Spinal cord (tissue), 10 donors: ENCODE data around the gene PLPPR3. TPM values are rescaled to one million over a fixed set of nuclear protein-coding genes. Genes with fewer than 3 reads are reported as not detected.

Source experiments
- DNase-seq, 6 donors: peaks; one replicate each; pipeline versions ENCODE4 v3.0.0 to v3.0.0-alpha.2; 2013 to 2015; ENCODE audit warnings: low spot score in 6 of 6, low read depth in 4 of 6
- H3K27ac ChIP-seq: one replicate; pipeline ENCODE4 v1.5.1; 2013; ENCODE audit warnings: low read depth, low read length, control low read depth
- H3K27me3 ChIP-seq: one replicate; pipeline ENCODE4 v1.6.1; 2013; ENCODE audit warnings: low read length; ENCODE audit not compliant: control insufficient read depth, insufficient read depth
- H3K36me3 ChIP-seq: one replicate; pipeline ENCODE4 v1.6.1; 2013; ENCODE audit warnings: low read length; ENCODE audit not compliant: control insufficient read depth, insufficient read depth
- H3K4me1 ChIP-seq: one replicate; pipeline ENCODE4 v1.6.1; 2013; ENCODE audit warnings: low read length; ENCODE audit not compliant: control insufficient read depth, insufficient read depth
- H3K4me3 ChIP-seq: one replicate; pipeline ENCODE4 v1.5.1; 2013; ENCODE audit warnings: low read depth, low read length, control low read depth
- H3K9me3 ChIP-seq: one replicate; pipeline ENCODE4 v1.6.1; 2013; ENCODE audit warnings: low read length; ENCODE audit not compliant: control insufficient read depth, insufficient read depth
- WGBS: methylation state at CpG from one replicate; pipeline ENCODE4 v1.1.5; 2013; ENCODE audit warnings: missing lambda C conversion rate; ENCODE audit not compliant: insufficient coverage; 5-methylcytosine and 5-hydroxymethylcytosine counted together
- polyA plus RNA-seq, 2 donors: library from polyadenylated mRNA; unstranded; fragments of 120-200 nt; gene quantifications; one replicate each; pipeline ENCODE4 v1.2.1, GENCODE V29; 2013; ENCODE audit not compliant: insufficient read length in 2 of 2
- total RNA-seq, 2 donors: library from RNA; depleted of rRNA in 1 of 2; stranded (reverse); fragments of 120-200 nt in 1 of 2; fragments of >200 nt in 1 of 2; gene quantifications; one replicate each; pipeline versions ENCODE4 v1.2.3 to v1.2.4, GENCODE V29; 2013 to 2014
- donor health status: healthy.

Gene PLPPR3
- total and polyA plus RNA-seq, 4 donors: 26.1 to 245 (median 115) TPM

- Histone ChIP-seq H3K27ac (no peak overlapping the region), H3K4me1 (no peaks in the 10 kb centered on the region), H3K4me3 (no peak overlapping the region), H3K9me3 (no peaks in the 10 kb centered on the region), H3K36me3 (peaks cover 95% of the 10 kb centered on the region), H3K27me3 (no peaks in the 10 kb centered on the region)
- DNase-seq: no peak
- WGBS: 78% methylated on average over 22 of the region's 30 CpGs
These were observed 11.5 kb downstream of the PLPPR3 start for GRCh38 chr19:810077-810855.

DNA sequence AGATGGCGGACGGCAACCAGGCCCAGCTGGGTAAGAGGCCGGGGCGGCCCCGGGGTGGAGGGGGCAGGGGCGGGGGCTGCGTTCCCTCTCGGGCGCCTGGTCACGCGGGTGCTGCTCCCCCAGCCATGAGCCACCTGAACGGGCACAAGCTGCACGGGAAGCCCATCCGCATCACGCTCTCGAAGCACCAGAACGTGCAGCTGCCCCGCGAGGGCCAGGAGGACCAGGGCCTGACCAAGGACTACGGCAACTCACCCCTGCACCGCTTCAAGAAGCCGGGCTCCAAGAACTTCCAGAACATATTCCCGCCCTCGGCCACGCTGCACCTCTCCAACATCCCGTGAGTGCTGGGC lies 13.4 kb downstream of the PLPPR3 start:
- Histone ChIP-seq H3K4me1 (peaks cover 5% of the 10 kb centered on the region), H3K36me3 (peaks cover 95% of the 10 kb centered on the region), H3K27me3 (no peaks in the 10 kb centered on the region), H3K4me3 (no peak overlapping the region), H3K27ac (no peak overlapping the region), H3K9me3 (no peaks in the 10 kb centered on the region)
- 90% methylated on average over 21 of the region's 26 CpGs for WGBS
- DNase-seq: no peak

GRCh38 chr19:807627-808422 lies 13.9 kb downstream of the PLPPR3 start:
- Histone ChIP-seq H3K36me3 (peaks cover 95% of the 10 kb centered on the region), H3K4me3 (no peak overlapping the region), H3K4me1 (peaks cover 11% of the 10 kb centered on the region), H3K27ac (no peak overlapping the region), H3K27me3 (no peaks in the 10 kb centered on the region), H3K9me3 (no peaks in the 10 kb centered on the region)
- WGBS: 86% methylated on average over 39 of the region's 44 CpGs
- DNase-seq: no peak

- Histone ChIP-seq H3K27ac (no peak overlapping the region), H3K9me3 (no peaks in the 10 kb centered on the region), H3K36me3 (peaks cover 100% of the 10 kb centered on the region), H3K4me1 (peaks cover 20% of the 10 kb centered on the region), H3K27me3 (no peaks in the 10 kb centered on the region), H3K4me3 (no peak overlapping the region)
- DNase-seq: no peak
- 75% methylated on average over 27 of the region's 34 CpGs for WGBS
These were observed 14.8 kb downstream of the PLPPR3 start for GRCh38 chr19:806815-807421.

DNA sequence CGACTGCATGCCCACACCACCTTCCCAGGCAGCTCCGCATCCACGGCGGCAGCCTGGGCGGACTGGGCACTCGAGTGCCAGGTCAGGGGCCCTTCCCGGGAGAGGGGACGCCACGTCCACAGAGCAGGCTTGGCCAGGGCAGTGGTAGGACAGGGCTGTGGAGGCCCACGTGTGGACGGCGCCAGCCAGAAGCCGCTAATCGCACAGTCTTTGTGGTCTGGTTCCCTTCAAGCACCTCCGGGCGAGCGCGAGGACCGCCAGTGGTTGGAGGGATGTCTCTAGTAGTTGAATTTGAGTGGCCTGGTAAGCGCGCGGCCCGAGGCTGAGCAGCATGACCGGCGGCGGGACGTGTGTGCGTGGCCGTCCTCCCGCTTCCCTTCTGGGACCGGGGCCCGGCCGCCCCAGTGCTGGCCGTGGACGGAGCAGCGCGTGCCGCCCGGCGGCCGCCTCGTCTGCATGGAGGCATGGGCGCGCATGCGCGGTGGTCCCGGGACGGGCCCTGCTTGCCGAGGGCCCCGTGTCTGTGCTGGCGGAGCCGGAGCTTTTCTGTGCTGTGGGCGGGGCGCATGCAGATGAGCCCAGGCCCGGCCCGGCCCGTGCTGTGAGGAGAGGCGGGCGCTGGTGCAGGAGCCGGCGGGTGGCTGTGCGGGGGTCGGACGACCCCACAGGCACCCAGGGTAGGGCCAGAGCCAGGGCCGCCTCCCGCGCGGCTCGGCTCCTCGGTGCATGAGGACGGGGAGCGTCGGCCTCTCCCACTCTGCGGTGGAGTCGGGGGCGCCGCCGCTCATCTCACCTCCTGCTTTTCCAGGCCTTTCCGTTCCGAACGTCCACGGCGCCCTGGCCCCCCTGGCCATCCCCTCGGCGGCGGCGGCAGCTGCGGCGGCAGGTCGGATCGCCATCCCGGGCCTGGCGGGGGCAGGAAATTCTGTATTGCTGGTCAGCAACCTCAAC lies 15.9 kb downstream of the PLPPR3 start:
- peaks cover 100% of the 10 kb centered on the region for H3K36me3 ChIP-seq
- no peak overlapping the region for H3K27ac ChIP-seq
- no peaks in the 10 kb centered on the region for H3K27me3 ChIP-seq
- no peaks in the 10 kb centered on the region for H3K9me3 ChIP-seq
- H3K4me3 ChIP-seq: no peak overlapping the region
- WGBS: 87% methylated on average over 93 of the region's 93 CpGs
- H3K4me1 ChIP-seq: peaks cover 30% of the 10 kb centered on the region
- DNase-seq: no peak

DNA sequence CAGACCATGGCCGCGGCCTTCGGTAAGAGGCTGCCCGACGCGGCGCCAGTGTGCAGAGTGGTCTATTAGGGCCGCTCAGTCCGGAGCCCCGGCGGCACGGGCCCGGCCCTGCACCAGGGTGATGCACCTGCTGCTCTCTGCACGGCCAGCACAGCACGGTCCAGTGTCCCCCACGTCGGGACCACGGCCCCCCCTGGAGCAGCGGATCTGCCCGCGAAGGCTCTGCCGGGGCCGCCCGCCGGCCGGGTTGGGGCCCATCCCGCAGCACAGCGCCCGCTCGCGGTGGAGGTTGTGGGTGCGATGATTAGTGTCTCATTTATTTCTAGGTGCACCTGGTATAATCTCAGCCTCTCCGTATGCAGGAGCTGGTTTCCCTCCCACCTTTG lies 16.6 kb downstream of the PLPPR3 start:
- Histone ChIP-seq H3K4me1 (peaks cover 38% of the 10 kb centered on the region), H3K27ac (no peak overlapping the region), H3K4me3 (no peak overlapping the region), H3K36me3 (peaks cover 100% of the 10 kb centered on the region), H3K9me3 (no peaks in the 10 kb centered on the region), H3K27me3 (no peaks in the 10 kb centered on the region)
- 96% methylated on average over 32 of the region's 33 CpGs for WGBS
- no peak for DNase-seq

DNA sequence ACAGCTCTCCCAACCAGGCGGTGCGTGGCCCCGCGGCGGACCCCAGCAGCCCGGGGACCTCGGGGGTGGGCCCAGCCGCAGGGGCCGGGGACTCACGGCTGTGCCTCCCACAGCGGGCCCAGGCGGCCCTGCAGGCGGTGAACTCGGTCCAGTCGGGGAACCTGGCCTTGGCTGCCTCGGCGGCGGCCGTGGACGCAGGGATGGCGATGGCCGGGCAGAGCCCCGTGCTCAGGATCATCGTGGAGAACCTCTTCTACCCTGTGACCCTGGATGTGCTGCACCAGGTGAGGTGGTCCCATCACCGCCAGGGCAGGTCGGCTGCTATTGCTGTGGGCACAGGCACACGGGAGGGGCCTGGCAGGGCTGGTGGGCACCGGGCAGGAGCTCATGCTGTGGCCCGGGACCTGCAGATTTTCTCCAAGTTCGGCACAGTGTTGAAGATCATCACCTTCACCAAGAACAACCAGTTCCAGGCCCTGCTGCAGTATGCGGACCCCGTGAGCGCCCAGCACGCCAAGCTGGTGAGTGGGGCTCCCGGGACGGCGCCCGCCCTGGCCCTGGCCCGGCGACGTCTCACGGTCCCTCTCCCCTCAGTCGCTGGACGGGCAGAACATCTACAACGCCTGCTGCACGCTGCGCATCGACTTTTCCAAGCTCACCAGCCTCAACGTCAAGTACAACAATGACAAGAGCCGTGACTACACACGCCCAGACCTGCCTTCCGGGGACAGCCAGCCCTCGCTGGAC lies 17.2 kb downstream of the PLPPR3 start:
- DNase-seq: no peak
- 94% methylated on average over 53 of the region's 53 CpGs for WGBS
- Histone ChIP-seq H3K27me3 (no peaks in the 10 kb centered on the region), H3K4me1 (peaks cover 43% of the 10 kb centered on the region), H3K9me3 (no peaks in the 10 kb centered on the region), H3K27ac (no peak overlapping the region), H3K36me3 (peaks cover 100% of the 10 kb centered on the region), H3K4me3 (no peak overlapping the region)

- Histone ChIP-seq H3K4me1 (peaks cover 51% of the 10 kb centered on the region), H3K36me3 (peaks cover 100% of the 10 kb centered on the region), H3K27ac (no peak overlapping the region), H3K27me3 (no peaks in the 10 kb centered on the region), H3K9me3 (no peaks in the 10 kb centered on the region), H3K4me3 (no peak overlapping the region)
- DNase-seq: no peak
- 90% methylated on average over 30 of the region's 31 CpGs for WGBS
These were observed 17.9 kb downstream of the PLPPR3 start for GRCh38 chr19:803686-804418.
